ENCODE results near the gene STK35. TPM values are rescaled to one million over a fixed set of nuclear protein-coding genes. Genes with fewer than 3 reads are reported as not detected.

Gene STK35
- total and polyA plus RNA-seq, 2 of the 8 experiments (the other 6 are each of a cell fraction or from before 2014, with no cell fraction given), result 24.9 to 45.0 TPM

DNA sequence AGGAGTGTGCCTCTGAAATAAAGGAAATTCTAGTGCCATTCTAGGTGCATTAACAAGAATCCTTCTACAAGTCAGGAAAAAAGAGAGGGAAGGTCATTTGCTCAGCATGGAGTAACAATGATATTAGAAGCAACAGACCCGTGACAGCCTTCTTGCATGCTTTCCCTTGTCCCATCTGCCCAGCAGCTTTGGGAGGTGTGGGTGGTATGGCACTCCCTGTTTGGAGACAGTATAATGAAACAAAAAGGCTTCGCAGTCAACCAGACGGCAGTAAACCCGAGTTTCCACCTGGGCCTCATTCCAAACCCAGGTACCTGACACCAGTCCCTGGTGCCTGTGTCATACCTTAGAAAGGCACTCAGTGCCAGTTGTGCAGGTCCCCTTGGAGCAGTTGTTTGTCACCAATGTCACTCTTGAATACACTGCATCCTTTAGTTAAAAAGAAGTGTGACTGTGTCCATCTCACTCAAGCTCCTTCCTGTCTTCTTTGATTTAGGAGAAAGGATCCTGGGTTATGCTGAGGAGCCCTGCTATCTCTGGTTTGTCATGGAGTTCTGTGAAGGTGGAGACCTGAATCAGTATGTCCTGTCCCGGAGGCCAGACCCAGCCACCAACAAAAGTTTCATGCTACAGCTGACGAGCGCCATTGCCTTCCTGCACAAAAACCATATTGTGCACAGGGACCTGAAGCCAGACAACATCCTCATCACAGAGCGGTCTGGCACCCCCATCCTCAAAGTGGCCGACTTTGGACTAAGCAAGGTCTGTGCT lies 14.7 kb downstream of the STK35 start:
- peaks cover 0 to 2% (median 0%) of the 10 kb centered on the region in 4 experiments; a peak in 1 of 7 replicates for H3K4me1 ChIP-seq (replicated peaks in 1 of 4; ENCODE audit: control insufficient read depth in 3 of 4, insufficient read depth in 4 of 4, low read length in 3 of 4)
- no peak overlapping the region for H3K56ac ChIP-seq (replicated peaks; ENCODE audit: insufficient read length, low read depth, low read length)
- H2AK5ac ChIP-seq (ENCODE audit: low read depth, low read length), result no peak overlapping the region
- H3K79me1 ChIP-seq (ENCODE audit: low read depth, low read length), result peaks cover 15% of the 10 kb centered on the region
- no peak overlapping the region for H3K23ac ChIP-seq (ENCODE audit: insufficient read length)
- H4K8ac ChIP-seq (ENCODE audit: extremely low read depth, insufficient read depth, low read length), result no peak overlapping the region
- H3K36me3 ChIP-seq (ENCODE audit: control insufficient read depth in 2 of 4, insufficient read depth in 4 of 4, low read length in 3 of 4), result peaks cover 0 to 28% (median 15%) of the 10 kb centered on the region in 4 experiments; a peak in 7 of 8 replicates
- H2BK20ac ChIP-seq (ENCODE audit: low read length), result no peak overlapping the region
- H2AFZ ChIP-seq (ENCODE audit: low read length), result no peak overlapping the region
- peaks cover 0 to 94% of the 10 kb centered on the region in 2 experiments; a peak in 3 of 4 replicates for H3K79me2 ChIP-seq (ENCODE audit: control insufficient read depth in 1 of 2, insufficient read depth in 2 of 2, low read length in 2 of 2)
- ChIA-PET POLR2A (ENCODE audit: partially characterized antibody) (interaction anchor here (1.2 to 6.4 kb wide), 2 partner anchors 8 to 14 kb away, joined by 3 to 30 read pairs; partner anchors contain the start of gene STK35), CTCF (ENCODE audit: partially characterized antibody) (interaction anchor here (0.7 to 2.5 kb wide), 3 partner anchors 24 to 57 kb away, joined by 3 to 7 read pairs (median 3); no protein-coding TSS in a partner anchor)
- no peak overlapping the region for H3K4ac ChIP-seq (replicated peaks; ENCODE audit: insufficient read length, low read depth, low read length)
- FAIRE-seq (no peak), DNase-seq (ENCODE audit: low read depth in 1 of 2, low spot score in 2 of 2) (no peak)
- no peak overlapping the region for H3K27ac ChIP-seq (ENCODE audit: low read depth, low read length)
- no peak overlapping the region for H3K4me2 ChIP-seq (ENCODE audit: insufficient read depth in 1 of 2, low read depth in 2 of 2, low read length in 2 of 2)
- H3K4me3 ChIP-seq (ENCODE audit: extremely low read depth in 1 of 4, insufficient read depth in 2 of 4, low read depth in 3 of 4, low read length in 4 of 4), result no peak overlapping the region
- no peak overlapping the region for H2BK120ac ChIP-seq (replicated peaks; ENCODE audit: low read depth, low read length)
- H3K27me3 ChIP-seq (replicated peaks in 1 of 4; ENCODE audit: control insufficient read depth in 3 of 4, extremely low read depth in 1 of 4, insufficient read depth in 3 of 4, low read length in 3 of 4), result no peaks in the 10 kb centered on the region
- H3K9ac ChIP-seq (replicated peaks in 1 of 4; ENCODE audit: extremely low read depth in 1 of 4, low read depth in 3 of 4, low read length in 3 of 4), result no peak overlapping the region
- no peaks in the 10 kb centered on the region for H3K9me3 ChIP-seq (ENCODE audit: insufficient read depth in 2 of 2, low read depth in 1 of 2, low read length in 1 of 2)
- no peak overlapping the region for H2BK12ac ChIP-seq (ENCODE audit: low read depth, low read length)
- no peak overlapping the region for H3K18ac ChIP-seq (ENCODE audit: extremely low read depth, low read length)
- no peak overlapping the region for H4K5ac ChIP-seq (ENCODE audit: insufficient read length, low read depth, low read length)
- H2BK5ac ChIP-seq (ENCODE audit: low read depth, low read length), result no peak overlapping the region
- H4K91ac ChIP-seq (replicated peaks; ENCODE audit: insufficient read length, low read length), result no peak overlapping the region
- no peak overlapping the region for H3K14ac ChIP-seq (ENCODE audit: insufficient read length)
- no peaks in the 10 kb centered on the region for H3K23me2 ChIP-seq (ENCODE audit: low read depth, low read length)
- WGBS, 2 experiments (ENCODE audit: extremely low coverage in 1 of 2, insufficient coverage in 1 of 2, insufficient read length in 1 of 2, insufficient replicate concordance in 2 of 2, low coverage in 1 of 2, low lambda C conversion rate in 2 of 2, missing lambda C conversion rate in 1 of 2), result 89% methylated on average over 9 of the region's 9 CpGs; no CpG with 5 or more reads in 1 of the 2 experiments
- H4K20me1 ChIP-seq (replicated peaks in 1 of 2; ENCODE audit: control insufficient read depth in 1 of 2, insufficient read depth in 2 of 2, low read length in 2 of 2), result peaks cover 4 to 28% of the 10 kb centered on the region in 2 experiments
- H2BK15ac ChIP-seq (ENCODE audit: low read length), result no peak overlapping the region
- TF ChIP-seq, protein P1, sequence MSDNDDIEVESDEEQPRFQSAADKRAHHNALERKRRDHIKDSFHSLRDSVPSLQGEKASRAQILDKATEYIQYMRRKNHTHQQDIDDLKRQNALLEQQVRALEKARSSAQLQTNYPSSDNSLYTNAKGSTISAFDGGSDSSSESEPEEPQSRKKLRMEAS (IDR thresholded peaks at IDR 0.05), result no peak
- no peak for TF ChIP-seq BACH1 (IDR thresholded peaks at IDR 0.05; ENCODE audit: low read length)
- no peak for TF ChIP-seq RAD21 (IDR thresholded peaks at IDR 0.05 in 1 of 2, conservative IDR thresholded peaks at IDR 0.05 in 1 of 2; ENCODE audit: low read depth in 2 of 2, low read length in 2 of 2)
- TF ChIP-seq SUZ12 (IDR thresholded peaks at IDR 0.05; ENCODE audit: low read length), result no peak
- no peak for TF ChIP-seq RBBP5 (IDR thresholded peaks at IDR 0.05; ENCODE audit: borderline replicate concordance, low read depth, low read length)
- no peak for TF ChIP-seq HDAC2 (IDR thresholded peaks at IDR 0.05; ENCODE audit: borderline replicate concordance in 1 of 2, low read depth in 2 of 2, low read length in 2 of 2)
- no peak for TF ChIP-seq CHD1 (IDR thresholded peaks at IDR 0.05; ENCODE audit: low read depth, low read length)
- no peak for TF ChIP-seq EP300 (IDR thresholded peaks at IDR 0.05; ENCODE audit: borderline replicate concordance in 1 of 2, low read depth in 2 of 2, low read length in 2 of 2)
- TF ChIP-seq GABPA (IDR thresholded peaks at IDR 0.05; ENCODE audit: borderline replicate concordance, insufficient read depth, low read length), result no peak
- TF ChIP-seq HDAC6 (IDR thresholded peaks at IDR 0.05; ENCODE audit: low read depth, low read length), result no peak
